HEK293 (cell line): ENCODE results near the gene ALG6.

Experiments
- BCL11A ChIP-seq: fragments of 450-650 bp; formaldehyde crosslinking; IDR thresholded peaks from 2 replicates; pipeline ENCODE4 v1.5.1; 2016; ENCODE audit warnings: low read depth, missing biosample characterization, missing genetic modification characterization
- HOXD13 ChIP-seq: sonication (generic); formaldehyde crosslinking; IDR thresholded peaks from 2 replicates; pipeline ENCODE4 v1.8.0; 2022; ENCODE audit warnings: missing genetic modification reagents, borderline replicate concordance
- OSR2 ChIP-seq: fragments of 450-650 bp; formaldehyde crosslinking; IDR thresholded peaks from 2 replicates; pipeline ENCODE4 v1.5.1; 2016; ENCODE audit warnings: missing biosample characterization, missing genetic modification characterization
- PATZ1 ChIP-seq: fragments of 450-650 bp; formaldehyde crosslinking; IDR thresholded peaks from 2 replicates; pipeline ENCODE4 v1.5.1; 2016; ENCODE audit warnings: missing biosample characterization, missing genetic modification characterization
- PRDM10 ChIP-seq: fragments of 450-650 bp; formaldehyde crosslinking; IDR thresholded peaks from 2 replicates; pipeline ENCODE4 v1.5.1; 2016; ENCODE audit warnings: missing biosample characterization, missing genetic modification characterization
- SP3 ChIP-seq: fragments of 450-650 bp; formaldehyde crosslinking; IDR thresholded peaks from 2 replicates; pipeline ENCODE4 v1.5.1; 2016; ENCODE audit warnings: missing biosample characterization, missing genetic modification characterization
- WT1 ChIP-seq: fragments of 450-650 bp; formaldehyde crosslinking; IDR thresholded peaks from 2 replicates; pipeline ENCODE4 v1.5.1; 2016; ENCODE audit warnings: missing biosample characterization, missing genetic modification characterization
- ZBTB20 ChIP-seq: fragments of 450-650 bp; formaldehyde crosslinking; IDR thresholded peaks from 2 replicates; pipeline ENCODE4 v1.5.1; 2016; ENCODE audit warnings: missing biosample characterization, missing genetic modification characterization
- ZIC2 ChIP-seq: fragments of 450-650 bp; formaldehyde crosslinking; IDR thresholded peaks from 2 replicates; pipeline ENCODE4 v1.5.1; 2016; ENCODE audit warnings: missing biosample characterization, missing genetic modification characterization
- ZNF19 ChIP-seq: fragments of 450-650 bp; formaldehyde crosslinking; IDR thresholded peaks from 2 replicates; pipeline ENCODE4; 2016; ENCODE audit warnings: missing biosample characterization, missing genetic modification characterization, low read depth
- ZNF266 ChIP-seq: fragments of 450-650 bp; formaldehyde crosslinking; IDR thresholded peaks from 2 replicates; pipeline ENCODE4 v1.5.1; 2016; ENCODE audit warnings: missing biosample characterization, missing genetic modification characterization, low read depth
- ZNF350 ChIP-seq: fragments of 450-650 bp; formaldehyde crosslinking; IDR thresholded peaks from 2 replicates; pipeline ENCODE4 v1.5.0; 2017; ENCODE audit warnings: missing biosample characterization, mild to moderate bottlenecking, missing genetic modification characterization
- ZNF394 ChIP-seq: fragments of 450-650 bp; formaldehyde crosslinking; IDR thresholded peaks from 2 replicates; pipeline ENCODE4 v1.5.1; 2016; ENCODE audit warnings: missing biosample characterization, missing genetic modification characterization, mild to moderate bottlenecking, moderate library complexity, borderline replicate concordance
- ZNF426 ChIP-seq: fragments of 450-650 bp; formaldehyde crosslinking; IDR thresholded peaks from 2 replicates; pipeline ENCODE4 v1.5.1; 2017; ENCODE audit warnings: missing biosample characterization, missing genetic modification characterization, mild to moderate bottlenecking, inconsistent platforms, moderate library complexity
- ZNF510 ChIP-seq: fragments of 450-650 bp; formaldehyde crosslinking; IDR thresholded peaks from 2 replicates; pipeline ENCODE4 v1.5.1; 2018; ENCODE audit warnings: mild to moderate bottlenecking, missing genetic modification characterization, missing biosample characterization; ENCODE audit not compliant: insufficient replicate concordance
- ZNF514 ChIP-seq: fragments of 450-650 bp; formaldehyde crosslinking; IDR thresholded peaks from 2 replicates; pipeline ENCODE4 v1.5.1; 2016; ENCODE audit warnings: missing biosample characterization, missing genetic modification characterization
- ZNF518A ChIP-seq: fragments of 450-650 bp; formaldehyde crosslinking; conservative IDR thresholded peaks from 2 replicates; pipeline ENCODE4 v1.5.1; 2016; ENCODE audit warnings: low read depth, missing biosample characterization, missing genetic modification characterization
- ZNF558 ChIP-seq: fragments of 450-650 bp; formaldehyde crosslinking; IDR thresholded peaks from 2 replicates; pipeline ENCODE4 v1.5.1; 2016; ENCODE audit warnings: missing biosample characterization, missing genetic modification characterization
- ZNF571 ChIP-seq: fragments of 450-650 bp; formaldehyde crosslinking; IDR thresholded peaks from 2 replicates; pipeline ENCODE4 v1.5.0; 2017; ENCODE audit warnings: missing biosample characterization, missing genetic modification characterization
- ZNF600 ChIP-seq: fragments of 450-650 bp; formaldehyde crosslinking; IDR thresholded peaks from 2 replicates; pipeline ENCODE4 v1.5.1; 2016; ENCODE audit warnings: missing biosample characterization, missing genetic modification characterization
- ZNF623 ChIP-seq: fragments of 450-650 bp; formaldehyde crosslinking; IDR thresholded peaks from 2 replicates; pipeline ENCODE4 v1.5.1; 2016; ENCODE audit warnings: missing biosample characterization, missing genetic modification characterization
- ZNF701 ChIP-seq: fragments of 450-650 bp; formaldehyde crosslinking; IDR thresholded peaks from 2 replicates; pipeline ENCODE4 v1.5.1; 2016; ENCODE audit warnings: missing biosample characterization, missing genetic modification characterization
- ZNF785 ChIP-seq: fragments of 450-650 bp; formaldehyde crosslinking; IDR thresholded peaks from 2 replicates; pipeline ENCODE4 v1.5.1; 2016; ENCODE audit warnings: missing biosample characterization, missing genetic modification characterization
- ZNF792 ChIP-seq: fragments of 450-650 bp; formaldehyde crosslinking; IDR thresholded peaks from 2 replicates; pipeline ENCODE4 v1.5.1; 2016; ENCODE audit warnings: missing biosample characterization, missing genetic modification characterization
- ZSCAN23 ChIP-seq: fragments of 450-650 bp; formaldehyde crosslinking; IDR thresholded peaks from 2 replicates; pipeline ENCODE4 v1.5.1; 2016; ENCODE audit warnings: missing biosample characterization, missing genetic modification characterization
- TF ChIP-seq, protein P1 (sequence below): fragments of 450-650 bp; formaldehyde crosslinking; IDR thresholded peaks from 2 replicates; pipeline ENCODE4 v1.5.1; 2016; ENCODE audit warnings: missing biosample characterization, missing genetic modification characterization
- TF ChIP-seq, protein P2 (sequence below): fragments of 450-650 bp; IDR thresholded peaks from 2 replicates; pipeline ENCODE4 v1.5.1; 2018; ENCODE audit warnings: missing biosample characterization, missing genetic modification characterization

Gene ALG6

GRCh38 chr1:63322114-63322943 is 45.1 kb upstream of the ALG6 start, which contains the start of gene FOXD3 (continued):
- TF ChIP-seq WT1 (tag by site-specific recombination), result peak; percentile 55; the same call in 1 of the 2 replicates
- peak; percentile 75 for TF ChIP-seq SP3 (tag by site-specific recombination)
- TF ChIP-seq ZNF350 (tag by site-specific recombination), result no peak
- TF ChIP-seq ZNF426, result no peak
- TF ChIP-seq ZBTB20 (tag by site-specific recombination), result peak; percentile 72; the same call in 1 of the 2 replicates
- no peak for TF ChIP-seq ZSCAN23 (tag by site-specific recombination)
- TF ChIP-seq ZNF701 (tag by site-specific recombination), result no peak
- peak; percentile 62 for TF ChIP-seq OSR2
- no peak for TF ChIP-seq ZNF558 (tag by site-specific recombination)
- TF ChIP-seq ZIC2, result no peak
- TF ChIP-seq ZNF19 (tag by site-specific recombination), result no peak
- TF ChIP-seq ZNF394 (tag by site-specific recombination), result peak; percentile 39; the same call in 1 of the 2 replicates
- no peak for TF ChIP-seq ZNF266
- TF ChIP-seq ZNF571 (tag by site-specific recombination), result no peak
- no peak for TF ChIP-seq HOXD13 (CRISPR knock-in tag)
- TF ChIP-seq ZNF600, result peak; percentile 68
- no peak for TF ChIP-seq ZNF785 (tag by site-specific recombination)
- peak; percentile 75 for TF ChIP-seq PRDM10 (tag by site-specific recombination)
- TF ChIP-seq, protein P1, sequence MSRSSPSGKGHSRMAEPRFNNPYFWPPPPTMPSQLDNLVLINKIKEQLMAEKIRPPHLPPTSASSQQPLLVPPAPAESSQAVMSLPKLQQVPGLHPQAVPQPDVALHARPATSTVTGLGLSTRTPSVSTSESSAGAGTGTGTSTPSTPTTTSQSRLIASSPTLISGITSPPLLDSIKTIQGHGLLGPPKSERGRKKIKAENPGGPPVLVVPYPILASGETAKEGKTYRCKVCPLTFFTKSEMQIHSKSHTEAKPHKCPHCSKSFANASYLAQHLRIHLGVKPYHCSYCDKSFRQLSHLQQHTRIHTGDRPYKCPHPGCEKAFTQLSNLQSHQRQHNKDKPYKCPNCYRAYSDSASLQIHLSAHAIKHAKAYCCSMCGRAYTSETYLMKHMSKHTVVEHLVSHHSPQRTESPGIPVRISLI (tag by site-specific recombination), result no peak
- TF ChIP-seq ZNF518A (tag by site-specific recombination), result no peak
- no peak for TF ChIP-seq ZNF510 (tag by site-specific recombination)
- no peak for TF ChIP-seq ZNF623 (tag by site-specific recombination)
- TF ChIP-seq, protein P2, sequence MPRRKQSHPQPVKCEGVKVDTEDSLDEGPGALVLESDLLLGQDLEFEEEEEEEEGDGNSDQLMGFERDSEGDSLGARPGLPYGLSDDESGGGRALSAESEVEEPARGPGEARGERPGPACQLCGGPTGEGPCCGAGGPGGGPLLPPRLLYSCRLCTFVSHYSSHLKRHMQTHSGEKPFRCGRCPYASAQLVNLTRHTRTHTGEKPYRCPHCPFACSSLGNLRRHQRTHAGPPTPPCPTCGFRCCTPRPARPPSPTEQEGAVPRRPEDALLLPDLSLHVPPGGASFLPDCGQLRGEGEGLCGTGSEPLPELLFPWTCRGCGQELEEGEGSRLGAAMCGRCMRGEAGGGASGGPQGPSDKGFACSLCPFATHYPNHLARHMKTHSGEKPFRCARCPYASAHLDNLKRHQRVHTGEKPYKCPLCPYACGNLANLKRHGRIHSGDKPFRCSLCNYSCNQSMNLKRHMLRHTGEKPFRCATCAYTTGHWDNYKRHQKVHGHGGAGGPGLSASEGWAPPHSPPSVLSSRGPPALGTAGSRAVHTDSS (tag by site-specific recombination), result no peak
- no peak for TF ChIP-seq ZNF514 (tag by site-specific recombination)
- TF ChIP-seq ZNF792 (tag by site-specific recombination), result no peak
- TF ChIP-seq PATZ1 (tag by site-specific recombination), result peak; percentile 81
- no peak for TF ChIP-seq BCL11A (tag by site-specific recombination)
